Measurements from ENCODE around the gene FMN2.

The FMN2 gene

GRCh38 chr1:240244968-240245628, 153.4 kb downstream of the FMN2 start:
- Histone ChIP-seq H2AFZ (ENCODE audit: low read depth, low read length, severe bottlenecking) (no peak overlapping the region), H3K9ac (ENCODE audit: low read length) (no peak overlapping the region), H3K27ac (ENCODE audit: low read depth, low read length) (no peak overlapping the region), H4K20me1 (ENCODE audit: low read depth, low read length) (no peaks in the 10 kb centered on the region), H3K4me2 (ENCODE audit: low read depth, low read length, poor library complexity, severe bottlenecking) (no peak overlapping the region), H3K27me3 (ENCODE audit: low read length) (no peaks in the 10 kb centered on the region), H3K4me3 (ENCODE audit: insufficient read depth, low read length, poor library complexity, severe bottlenecking) (no peak overlapping the region), H3F3A (ENCODE audit: insufficient read depth) (no peaks in the 10 kb centered on the region), H3K9me2 (replicated peaks; ENCODE audit: insufficient read depth, low read length) (no peaks in the 10 kb centered on the region), H3K79me2 (ENCODE audit: insufficient read depth, low read length) (no peaks in the 10 kb centered on the region), H3K9me3 (ENCODE audit: insufficient read depth, low read length) (no peaks in the 10 kb centered on the region), H3K36me3 (ENCODE audit: low read length) (no peaks in the 10 kb centered on the region)
- TF ChIP-seq EZH2phosphoT487 (conservative IDR thresholded peaks at IDR 0.05; ENCODE audit: low read length) = no peak
- TF ChIP-seq, protein P1, sequence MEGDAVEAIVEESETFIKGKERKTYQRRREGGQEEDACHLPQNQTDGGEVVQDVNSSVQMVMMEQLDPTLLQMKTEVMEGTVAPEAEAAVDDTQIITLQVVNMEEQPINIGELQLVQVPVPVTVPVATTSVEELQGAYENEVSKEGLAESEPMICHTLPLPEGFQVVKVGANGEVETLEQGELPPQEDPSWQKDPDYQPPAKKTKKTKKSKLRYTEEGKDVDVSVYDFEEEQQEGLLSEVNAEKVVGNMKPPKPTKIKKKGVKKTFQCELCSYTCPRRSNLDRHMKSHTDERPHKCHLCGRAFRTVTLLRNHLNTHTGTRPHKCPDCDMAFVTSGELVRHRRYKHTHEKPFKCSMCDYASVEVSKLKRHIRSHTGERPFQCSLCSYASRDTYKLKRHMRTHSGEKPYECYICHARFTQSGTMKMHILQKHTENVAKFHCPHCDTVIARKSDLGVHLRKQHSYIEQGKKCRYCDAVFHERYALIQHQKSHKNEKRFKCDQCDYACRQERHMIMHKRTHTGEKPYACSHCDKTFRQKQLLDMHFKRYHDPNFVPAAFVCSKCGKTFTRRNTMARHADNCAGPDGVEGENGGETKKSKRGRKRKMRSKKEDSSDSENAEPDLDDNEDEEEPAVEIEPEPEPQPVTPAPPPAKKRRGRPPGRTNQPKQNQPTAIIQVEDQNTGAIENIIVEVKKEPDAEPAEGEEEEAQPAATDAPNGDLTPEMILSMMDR (IDR thresholded peaks at IDR 0.05; ENCODE audit: insufficient read depth, low read length, poor library complexity, severe bottlenecking) = no peak

DNA sequence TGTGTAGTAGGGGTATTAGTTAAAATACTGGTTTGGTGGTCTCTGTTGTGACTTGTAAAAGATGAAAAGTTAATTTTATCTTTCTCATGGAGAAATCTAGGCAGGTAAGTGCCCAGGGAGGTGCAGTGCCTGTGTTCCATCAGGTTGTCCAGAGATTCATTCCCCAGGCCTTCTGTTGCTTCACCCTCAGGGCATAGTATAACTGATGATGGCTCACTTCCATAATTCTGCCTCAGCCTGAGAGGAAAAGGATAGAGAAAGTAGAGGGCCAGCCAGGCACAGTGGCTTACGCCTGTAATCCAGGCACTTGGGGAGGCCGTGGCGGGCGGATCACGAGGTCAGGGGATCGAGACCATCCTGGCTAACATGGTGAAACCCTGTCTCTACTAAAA, 153.9 kb downstream of the FMN2 start:
- Histone ChIP-seq H3K9me3 (ENCODE audit: insufficient read depth, low read length) (no peaks in the 10 kb centered on the region), H3K4me2 (ENCODE audit: low read depth, low read length, poor library complexity, severe bottlenecking) (no peak overlapping the region), H3K9me2 (replicated peaks; ENCODE audit: insufficient read depth, low read length) (no peaks in the 10 kb centered on the region), H3F3A (ENCODE audit: insufficient read depth) (no peaks in the 10 kb centered on the region), H3K27ac (ENCODE audit: low read depth, low read length) (no peak overlapping the region), H3K9ac (ENCODE audit: low read length) (no peak overlapping the region), H3K79me2 (ENCODE audit: insufficient read depth, low read length) (no peaks in the 10 kb centered on the region), H2AFZ (ENCODE audit: low read depth, low read length, severe bottlenecking) (no peak overlapping the region), H3K36me3 (ENCODE audit: low read length) (no peaks in the 10 kb centered on the region), H3K27me3 (ENCODE audit: low read length) (no peaks in the 10 kb centered on the region), H4K20me1 (ENCODE audit: low read depth, low read length) (no peaks in the 10 kb centered on the region), H3K4me3 (ENCODE audit: insufficient read depth, low read length, poor library complexity, severe bottlenecking) (no peak overlapping the region)
- no peak for TF ChIP-seq EZH2phosphoT487 (conservative IDR thresholded peaks at IDR 0.05; ENCODE audit: low read length)
- TF ChIP-seq, protein P1 (IDR thresholded peaks at IDR 0.05; ENCODE audit: insufficient read depth, low read length, poor library complexity, severe bottlenecking) = no peak

- Histone ChIP-seq H3K79me2 (ENCODE audit: insufficient read depth, low read length) (no peaks in the 10 kb centered on the region), H3F3A (ENCODE audit: insufficient read depth) (no peaks in the 10 kb centered on the region), H3K36me3 (ENCODE audit: low read length) (no peaks in the 10 kb centered on the region), H3K4me3 (ENCODE audit: insufficient read depth, low read length, poor library complexity, severe bottlenecking) (no peak overlapping the region), H3K27me3 (ENCODE audit: low read length) (no peaks in the 10 kb centered on the region), H2AFZ (ENCODE audit: low read depth, low read length, severe bottlenecking) (no peak overlapping the region), H4K20me1 (ENCODE audit: low read depth, low read length) (no peaks in the 10 kb centered on the region), H3K27ac (ENCODE audit: low read depth, low read length) (no peak overlapping the region), H3K4me2 (ENCODE audit: low read depth, low read length, poor library complexity, severe bottlenecking) (no peak overlapping the region), H3K9me3 (ENCODE audit: insufficient read depth, low read length) (no peaks in the 10 kb centered on the region), H3K9ac (ENCODE audit: low read length) (no peak overlapping the region), H3K9me2 (replicated peaks; ENCODE audit: insufficient read depth, low read length) (no peaks in the 10 kb centered on the region)
- no peak for TF ChIP-seq EZH2phosphoT487 (conservative IDR thresholded peaks at IDR 0.05; ENCODE audit: low read length)
These were observed 156.2 kb downstream of the FMN2 start for GRCh38 chr1:240247899-240248298.

- H3K27me3 ChIP-seq (ENCODE audit: low read length) = no peaks in the 10 kb centered on the region
- TF ChIP-seq EZH2phosphoT487 (conservative IDR thresholded peaks at IDR 0.05; ENCODE audit: low read length) = no peak
- TF ChIP-seq, protein P1 (IDR thresholded peaks at IDR 0.05; ENCODE audit: insufficient read depth, low read length, poor library complexity, severe bottlenecking) = no peak
- no peak overlapping the region for H2AFZ ChIP-seq (ENCODE audit: low read depth, low read length, severe bottlenecking)
- H4K20me1 ChIP-seq (ENCODE audit: low read depth, low read length) = no peaks in the 10 kb centered on the region
- H3K4me2 ChIP-seq (ENCODE audit: low read depth, low read length, poor library complexity, severe bottlenecking) = no peak overlapping the region
- no peaks in the 10 kb centered on the region for H3F3A ChIP-seq (ENCODE audit: insufficient read depth)
- H3K4me3 ChIP-seq (ENCODE audit: insufficient read depth, low read length, poor library complexity, severe bottlenecking) = no peak overlapping the region
- no peak overlapping the region for H3K27ac ChIP-seq (ENCODE audit: low read depth, low read length)
- H3K79me2 ChIP-seq (ENCODE audit: insufficient read depth, low read length) = no peaks in the 10 kb centered on the region
- no peaks in the 10 kb centered on the region for H3K36me3 ChIP-seq (ENCODE audit: low read length)
- no peak overlapping the region for H3K9ac ChIP-seq (ENCODE audit: low read length)
- H3K9me2 ChIP-seq (replicated peaks; ENCODE audit: insufficient read depth, low read length) = no peaks in the 10 kb centered on the region
- no peaks in the 10 kb centered on the region for H3K9me3 ChIP-seq (ENCODE audit: insufficient read depth, low read length)
These were observed 162.3 kb downstream of the FMN2 start for GRCh38 chr1:240254006-240254405.

All from SU-DHL-6 (cell line).